GM21526 (cell line): Measurements from ENCODE around the gene PTGER1.
"Not testable (repeated sequence)": the region's sequence is repeated elsewhere in the genome, so short reads cannot be mapped to it uniquely, and the experiment has no call there.

Experiments
- ATAC-seq: cut with Tn5 transposase; IDR thresholded peaks from one replicate; pipeline ENCODE4 v1.9.1; 2021; ENCODE audit warnings: moderate library complexity; ENCODE audit not compliant: unreplicated experiment, low FRiP score

PTGER1 gene

GRCh38 chr19:14476673-14477401, 1.7 kb upstream of the PTGER1 start:
- no peak for ATAC-seq

GRCh38 chr19:14476327-14476672, 1.1 kb upstream of the PTGER1 start:
- no peak for ATAC-seq

- no peak for ATAC-seq
These were observed 327 bp downstream of the PTGER1 start for GRCh38 chr19:14474827-14475226.

GRCh38 chr19:14473978-14474578, 1.1 kb downstream of the PTGER1 start:
- no peak for ATAC-seq

- ATAC-seq, result no peak
These were observed 1.8 kb downstream of the PTGER1 start for GRCh38 chr19:14473073-14473977.

GRCh38 chr19:14472202-14472938, 2.8 kb downstream of the PTGER1 start:
- ATAC-seq, result no peak

GRCh38 chr19:14471436-14472187, 3.5 kb downstream of the PTGER1 start:
- no peak for ATAC-seq

- ATAC-seq, result no peak
These were observed 4.9 kb downstream of the PTGER1 start for GRCh38 chr19:14470031-14470876.

GRCh38 chr19:14467816-14468215, 7.3 kb downstream of the PTGER1 start:
- ATAC-seq, result no peak

GRCh38 chr19:14467391-14467790, 7.8 kb downstream of the PTGER1 start:
- no peak for ATAC-seq

GRCh38 chr19:14463747-14464146, 11.4 kb downstream of the PTGER1 start:
- no peak for ATAC-seq

GRCh38 chr19:14462401-14462800, 12.8 kb downstream of the PTGER1 start:
- ATAC-seq, result not testable (repeated sequence)

- no peak for ATAC-seq
These were observed 14.2 kb downstream of the PTGER1 start for GRCh38 chr19:14460935-14461334.

- ATAC-seq, result no peak
These were observed 15.5 kb downstream of the PTGER1 start for GRCh38 chr19:14459703-14460102.

GRCh38 chr19:14452303-14452702, 22.9 kb downstream of the PTGER1 start:
- ATAC-seq, result not testable (repeated sequence)

- ATAC-seq, result no peak
These were observed 24.3 kb downstream of the PTGER1 start for GRCh38 chr19:14450876-14451275.

GRCh38 chr19:14450168-14450874, 24.8 kb downstream of the PTGER1 start:
- ATAC-seq, result no peak

GRCh38 chr19:14449321-14449720, 25.8 kb downstream of the PTGER1 start:
- no peak for ATAC-seq
